PC-9 (cell line): ENCODE data around the gene PRDM16. TPM values are rescaled to one million over a fixed set of nuclear protein-coding genes. Genes with fewer than 3 reads are reported as not detected.

Experiments used
- BruUV-seq: library from RNA; stranded (reverse); fragments of 400-500 nt; replicated peaks from 2 replicates; lab custom pipeline; 2021; lab: Mats Ljungman, UMichigan
- CTCF ChIA-PET: fragments of 300-600 bp; sonication (Branson Sonifier 250); formaldehyde crosslinking; loops from one replicate; lab custom pipeline; 2022; ENCODE audit warnings: antibody characterized with exemption; lab: Charles Lee
- POLR2A ChIA-PET: fragments of 300-600 bp; sonication (Branson Sonifier 250); formaldehyde crosslinking; loops from one replicate; lab custom pipeline; 2022; ENCODE audit warnings: antibody characterized with exemption; ENCODE audit not compliant: unreplicated experiment; lab: Charles Lee
- DNase-seq, 2 experiments: peaks; one replicate each; pipeline versions ENCODE4 v3.0.0 to v3.0.0-alpha.2; 2015 to 2022; ENCODE audit warnings: mixed read lengths in 1 of 2
- H2AFZ ChIP-seq: fragments of 200-600 bp; sonication (generic); 2 replicates; pipeline ENCODE4 v1.8.1; 2017; ENCODE audit warnings: antibody characterized with exemption
- H3F3A ChIP-seq: fragments of 200-600 bp; sonication (generic); 2 replicates; pipeline ENCODE4 v1.8.1; 2017; ENCODE audit warnings: antibody characterized with exemption, mild to moderate bottlenecking, low read depth; ENCODE audit not compliant: insufficient read depth
- H3K27ac ChIP-seq: fragments of 200-600 bp; sonication (generic); 2 replicates; pipeline ENCODE4 v1.6.1; 2016; ENCODE audit warnings: mixed run types
- H3K27me3 ChIP-seq: fragments of 200-600 bp; sonication (generic); 2 replicates; pipeline ENCODE4 v1.6.1; 2016; ENCODE audit warnings: low read depth, mixed run types; ENCODE audit not compliant: insufficient read depth
- H3K36me3 ChIP-seq: fragments of 200-600 bp; sonication (generic); 2 replicates; pipeline ENCODE4 v1.6.1; 2016; ENCODE audit warnings: low read depth, mixed run types
- H3K4me1 ChIP-seq: fragments of 200-600 bp; sonication (generic); replicated peaks from 2 replicates; pipeline ENCODE4 v1.6.1; 2016; ENCODE audit warnings: mixed run types; ENCODE audit not compliant: insufficient read depth
- H3K4me2 ChIP-seq: fragments of 200-600 bp; sonication (generic); 2 replicates; pipeline ENCODE4 v1.6.1; 2017; ENCODE audit warnings: mixed run types
- H3K4me3 ChIP-seq: fragments of 200-600 bp; sonication (generic); 2 replicates; pipeline ENCODE4 v1.6.1; 2016; ENCODE audit warnings: mixed run types
- H3K79me2 ChIP-seq: fragments of 200-600 bp; sonication (generic); 2 replicates; pipeline ENCODE4 v1.6.1; 2017; ENCODE audit warnings: low read depth, mixed run types
- H3K9me2 ChIP-seq: fragments of 200-600 bp; sonication (generic); 2 replicates; pipeline ENCODE4 v1.8.1; 2017; ENCODE audit warnings: mild to moderate bottlenecking; ENCODE audit not compliant: insufficient read depth
- H3K9me3 ChIP-seq: fragments of 200-600 bp; sonication (generic); 2 replicates; pipeline ENCODE4 v1.8.1; 2016; ENCODE audit warnings: low read depth; ENCODE audit not compliant: insufficient read depth
- H4K20me1 ChIP-seq: fragments of 200-600 bp; sonication (generic); 2 replicates; pipeline ENCODE4 v1.8.1; 2017; ENCODE audit not compliant: insufficient read depth
- EZH2 ChIP-seq: fragments of 200-600 bp; sonication (generic); IDR thresholded peaks from 2 replicates; pipeline ENCODE4 v1.8.0; 2017; ENCODE audit warnings: antibody characterized with exemption, low read depth
- intact Hi-C: fragments of 100-400 bp; cut with micrococcal nuclease; formaldehyde crosslinking; loops from one replicate; pipeline ENCODE4 v1.10.0; 2022; ENCODE audit not compliant: unreplicated experiment
- total RNA-seq: library from RNA; stranded (reverse); gene quantifications from 2 replicates; pipeline ENCODE4 v1.2.3, GENCODE V29; 2021
- TF ChIP-seq, protein P1 (sequence below): fragments of 200-600 bp; sonication (generic); conservative IDR thresholded peaks from 2 replicates; pipeline ENCODE4 v1.6.1; 2017; ENCODE audit warnings: mixed run types, antibody characterized with exemption, mild to moderate bottlenecking, moderate library complexity

Gene PRDM16
- total RNA-seq, 1 experiment from 2014 or later: not detected

DNA sequence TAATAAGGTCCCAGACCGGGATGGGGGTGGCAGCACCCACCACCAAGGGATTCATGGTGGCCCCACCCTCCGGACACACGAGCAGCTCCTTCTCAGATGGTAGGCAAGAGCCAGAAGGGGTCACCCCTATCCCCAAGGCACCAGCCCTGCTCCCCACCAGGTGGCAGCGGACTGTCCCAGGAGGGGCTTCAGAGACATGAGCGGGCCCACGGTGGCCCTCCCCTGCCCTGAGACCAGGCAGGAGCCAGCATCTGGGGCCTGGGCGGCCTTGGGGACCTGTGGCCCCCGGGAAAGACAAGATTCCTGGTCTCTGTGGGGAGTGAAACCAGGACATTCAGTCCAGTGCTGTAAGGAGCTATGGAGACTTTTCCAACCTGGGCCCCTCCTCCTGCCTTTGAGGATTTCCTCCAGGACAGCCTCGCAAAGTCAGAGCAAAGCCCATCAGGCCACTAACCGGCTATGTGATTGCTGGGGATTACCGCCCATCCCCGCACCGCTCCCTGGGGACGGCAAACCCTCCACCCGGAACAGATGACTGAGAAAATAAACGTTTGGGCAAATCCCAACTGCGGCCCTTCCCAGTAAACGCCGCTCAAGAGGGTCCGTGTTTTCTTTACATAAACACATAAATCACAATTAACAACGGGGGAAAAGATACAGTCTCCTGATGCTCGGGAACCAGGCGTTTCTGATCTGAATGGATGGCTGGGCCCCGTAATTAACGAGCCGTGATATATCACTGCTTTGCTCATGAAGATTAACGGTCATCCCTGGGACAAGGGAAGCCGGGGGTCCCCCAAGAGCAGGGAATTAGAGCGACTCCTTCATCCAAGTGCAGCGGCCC lies 334.6 kb downstream of the PRDM16 start:
- DNase-seq: peak in 1 of 2 experiments; percentile 12
- Histone ChIP-seq H3K4me3 (no peak overlapping the region), H3F3A (no peaks in the 10 kb centered on the region), H3K27ac (no peak overlapping the region), H4K20me1 (no peaks in the 10 kb centered on the region), H3K9me2 (no peaks in the 10 kb centered on the region), H3K27me3 (peaks cover 98% of the 10 kb centered on the region), H3K36me3 (no peaks in the 10 kb centered on the region), H3K4me1 (no peaks in the 10 kb centered on the region), H2AFZ (no peak overlapping the region), H3K79me2 (no peaks in the 10 kb centered on the region), H3K4me2 (no peak overlapping the region), H3K9me3 (no peaks in the 10 kb centered on the region)
- ChIA-PET POLR2A (no interaction called here), CTCF (no interaction called here)
- no TSS peak for BruUV-seq
- intact Hi-C loops: no loop called here
- 0 out of 2 replicates have a peak, but pooled peaks have one; percentile 90 for TF ChIP-seq EZH2
- TF ChIP-seq, protein P1, sequence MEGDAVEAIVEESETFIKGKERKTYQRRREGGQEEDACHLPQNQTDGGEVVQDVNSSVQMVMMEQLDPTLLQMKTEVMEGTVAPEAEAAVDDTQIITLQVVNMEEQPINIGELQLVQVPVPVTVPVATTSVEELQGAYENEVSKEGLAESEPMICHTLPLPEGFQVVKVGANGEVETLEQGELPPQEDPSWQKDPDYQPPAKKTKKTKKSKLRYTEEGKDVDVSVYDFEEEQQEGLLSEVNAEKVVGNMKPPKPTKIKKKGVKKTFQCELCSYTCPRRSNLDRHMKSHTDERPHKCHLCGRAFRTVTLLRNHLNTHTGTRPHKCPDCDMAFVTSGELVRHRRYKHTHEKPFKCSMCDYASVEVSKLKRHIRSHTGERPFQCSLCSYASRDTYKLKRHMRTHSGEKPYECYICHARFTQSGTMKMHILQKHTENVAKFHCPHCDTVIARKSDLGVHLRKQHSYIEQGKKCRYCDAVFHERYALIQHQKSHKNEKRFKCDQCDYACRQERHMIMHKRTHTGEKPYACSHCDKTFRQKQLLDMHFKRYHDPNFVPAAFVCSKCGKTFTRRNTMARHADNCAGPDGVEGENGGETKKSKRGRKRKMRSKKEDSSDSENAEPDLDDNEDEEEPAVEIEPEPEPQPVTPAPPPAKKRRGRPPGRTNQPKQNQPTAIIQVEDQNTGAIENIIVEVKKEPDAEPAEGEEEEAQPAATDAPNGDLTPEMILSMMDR: no peak

- ChIA-PET CTCF (no interaction called here), POLR2A (no interaction called here)
- no peak for DNase-seq
- Histone ChIP-seq H3K4me2 (no peak overlapping the region), H3F3A (0 out of 2 replicates have a peak, but pooled peaks cover 2% of the 10 kb centered on the region), H3K27me3 (peaks cover 91% of the 10 kb centered on the region), H3K79me2 (no peaks in the 10 kb centered on the region), H3K36me3 (no peaks in the 10 kb centered on the region), H3K27ac (no peak overlapping the region), H3K9me3 (no peaks in the 10 kb centered on the region), H4K20me1 (no peaks in the 10 kb centered on the region), H3K4me3 (no peak overlapping the region), H3K4me1 (no peaks in the 10 kb centered on the region), H2AFZ (no peak overlapping the region), H3K9me2 (no peaks in the 10 kb centered on the region)
- intact Hi-C loops: no loop called here
- BruUV-seq: no TSS peak
- TF ChIP-seq, protein P1: no peak
- TF ChIP-seq EZH2: no peak
Observed at GRCh38 chr1:3404301-3404700, 335.3 kb downstream of the PRDM16 start.

GRCh38 chr1:3404801-3405200 lies 335.8 kb downstream of the PRDM16 start:
- POLR2A ChIA-PET: no interaction called here
- CTCF ChIA-PET: no interaction called here
- Histone ChIP-seq H3K4me1 (no peaks in the 10 kb centered on the region), H3K9me2 (no peaks in the 10 kb centered on the region), H3K9me3 (no peaks in the 10 kb centered on the region), H4K20me1 (no peaks in the 10 kb centered on the region), H3F3A (0 out of 2 replicates have a peak, but pooled peaks cover 4% of the 10 kb centered on the region), H3K27me3 (peaks cover 86% of the 10 kb centered on the region), H2AFZ (no peak overlapping the region), H3K4me3 (no peak overlapping the region), H3K4me2 (no peak overlapping the region), H3K36me3 (no peaks in the 10 kb centered on the region), H3K79me2 (no peaks in the 10 kb centered on the region), H3K27ac (no peak overlapping the region)
- BruUV-seq: no TSS peak
- DNase-seq: no peak
- intact Hi-C loops: no loop called here
- TF ChIP-seq, protein P1: no peak
- peak; percentile 20; the same call in 1 of the 2 replicates for TF ChIP-seq EZH2
